Stimulated activated CD8-positive, alpha-beta memory T cell treated with anti-CD3 and anti-CD28 coated beads, Interleukin-4, amount 100 ng/mL, for 48 hours (primary cell): ENCODE data around the gene LFNG.
"Not testable (repeated sequence)": the region's sequence is repeated elsewhere in the genome, so short reads cannot be mapped to it uniquely, and the experiment has no call there.

ENCODE experiments used
- DNase-seq: peaks from one replicate; pipeline ENCODE4 v3.0.0-alpha.2; 2020

Gene LFNG

GRCh38 chr7:2520131-2520760, 672 bp downstream of the LFNG start:
- DNase-seq: peak; percentile 59

- no peak for DNase-seq
These were observed 1.3 kb downstream of the LFNG start for GRCh38 chr7:2520761-2521290.

- peak; percentile 52 for DNase-seq
These were observed 1.8 kb downstream of the LFNG start for GRCh38 chr7:2521341-2521745.

GRCh38 chr7:2521952-2522591, 2.5 kb downstream of the LFNG start:
- DNase-seq: peak; percentile 82

GRCh38 chr7:2522780-2523433, 3.3 kb downstream of the LFNG start:
- DNase-seq: peak; percentile 62

- no peak for DNase-seq
These were observed 3.9 kb downstream of the LFNG start for GRCh38 chr7:2523461-2523936.

- no peak for DNase-seq
These were observed 4.6 kb downstream of the LFNG start for GRCh38 chr7:2523941-2524807.

- no peak for DNase-seq
These were observed 5.5 kb downstream of the LFNG start for GRCh38 chr7:2524808-2525657.

GRCh38 chr7:2525658-2526630, 6.4 kb downstream of the LFNG start:
- no peak for DNase-seq

GRCh38 chr7:2526659-2527504, 7.3 kb downstream of the LFNG start:
- DNase-seq: no peak

GRCh38 chr7:2527505-2528467, 8.2 kb downstream of the LFNG start:
- DNase-seq: peak; percentile 64

- no peak for DNase-seq
These were observed 9.0 kb downstream of the LFNG start for GRCh38 chr7:2528481-2529095.

- DNase-seq: peak; percentile 68
These were observed 9.8 kb downstream of the LFNG start for GRCh38 chr7:2529161-2530070.

GRCh38 chr7:2530071-2530987, 10.8 kb downstream of the LFNG start:
- DNase-seq: peak; percentile 82

GRCh38 chr7:2530994-2531795, 11.6 kb downstream of the LFNG start:
- not testable (repeated sequence) for DNase-seq
